ENCODE data around the gene BCKDK. TPM values are rescaled to one million over a fixed set of nuclear protein-coding genes. Genes with fewer than 3 reads are reported as not detected.
A peak's percentile ranks its signal among the peaks of the same experiment; 100 is the strongest.

Gene BCKDK
- total RNA-seq, 1 experiment from 2014 or later = 57.0 TPM

GRCh38 chr16:31073142-31073969, 34.8 kb upstream of the BCKDK start:
- Histone ChIP-seq H4K20me1 (ENCODE audit: control insufficient read depth, insufficient read depth, insufficient read length) (no peaks in the 10 kb centered on the region), H3K79me1 (ENCODE audit: insufficient read depth, low read depth, low read length, poor library complexity, severe bottlenecking) (peaks cover 9% of the 10 kb centered on the region), H3K4me1 (ENCODE audit: insufficient read depth, low read length) (no peaks in the 10 kb centered on the region), H3K79me2 (ENCODE audit: insufficient read depth, low read length) (peaks cover 20% of the 10 kb centered on the region; the same call in 1 of the 2 replicates), H2BK120ac (ENCODE audit: low read depth, low read length, poor library complexity, severe bottlenecking) (no peak overlapping the region), H3K4ac (ENCODE audit: low read depth, low read length) (peak overlapping the region; percentile 63; the same call in 1 of the 2 replicates), H4K5ac (ENCODE audit: insufficient read length, low read depth, low read length) (peak overlapping the region; percentile 78), H2BK15ac (ENCODE audit: low read depth, low read length) (no peak overlapping the region), H3K23ac (ENCODE audit: insufficient read length, low read depth, low read length) (no peak overlapping the region), H2BK12ac (ENCODE audit: insufficient read length, low read depth, low read length) (no peak overlapping the region), H4K8ac (replicated peaks; ENCODE audit: insufficient read length, low read depth, low read length) (peak overlapping the region; percentile 64), H2AK5ac (ENCODE audit: insufficient read length, low read length) (no peak overlapping the region), H3K56ac (ENCODE audit: insufficient read length, low read depth, low read length) (no peak overlapping the region), H3K9me3 (ENCODE audit: control insufficient read depth, low read depth, low read length) (no peaks in the 10 kb centered on the region), H2BK5ac (ENCODE audit: insufficient read length, low read length) (peak overlapping the region; percentile 87), H3K9ac (ENCODE audit: extremely low read depth, insufficient read length, low read length) (peak overlapping the region; percentile 92), H2BK20ac (ENCODE audit: low read depth, low read length, poor library complexity, severe bottlenecking) (no peak overlapping the region), H3K27me3 (ENCODE audit: insufficient read depth, low read length) (no peaks in the 10 kb centered on the region), H3K18ac (ENCODE audit: insufficient read length, low read depth, low read length) (peak overlapping the region; percentile 96), H3K23me2 (ENCODE audit: insufficient read length, low read depth, low read length, poor library complexity, severe bottlenecking) (peaks cover 9% of the 10 kb centered on the region), H3K14ac (ENCODE audit: insufficient read depth, low read length) (peak overlapping the region; percentile 98), H2AFZ (ENCODE audit: low read length) (no peak overlapping the region), H3T11ph (ENCODE audit: low read length) (no peak overlapping the region), H4K91ac (ENCODE audit: insufficient read length, low read depth, low read length) (peak overlapping the region; percentile 82), H3K27ac (ENCODE audit: insufficient read length, low read depth, low read length) (no peak overlapping the region), H3K4me2 (ENCODE audit: insufficient read depth, insufficient read length, low read length) (peak overlapping the region; percentile 89)
- Mint-ChIP-seq H3K4me3 (peak overlapping the region; percentile 92 to 95), H3K4me1 (peaks cover 16 to 20% of the 10 kb centered on the region in 2 experiments), H3K27ac (peak overlapping the region; percentile 96 to 99 (median 97)), H3K9me3 (no peaks in the 10 kb centered on the region; a peak in 1 of 5 replicates), H3K36me3 (ENCODE audit: insufficient read depth in 1 of 3, low read depth in 3 of 3) (peaks cover 14 to 23% (median 22%) of the 10 kb centered on the region in 3 experiments; a peak in 6 of 7 replicates), H3K27me3 (ENCODE audit: low read depth) (no peaks in the 10 kb centered on the region)
- no CpG with 5 or more reads among the region's 83 CpGs for WGBS (ENCODE audit: extremely low coverage, insufficient read length, low lambda C conversion rate)
- TF ChIP-seq CTCF (conservative IDR thresholded peaks at IDR 0.05) = no peak
- DNase-seq = peak; percentile 93

Data from H9 (cell line).